Endometrium (tissue), 2 donors: Measurements from ENCODE around the gene PCSK2.
A peak's percentile ranks its signal among the peaks of the same experiment; 100 is the strongest.

Experiments used
- FAIRE-seq: peaks from 2 replicates; lab custom pipeline; 2012; peaks lifted over from hg19 to GRCh38; lab: Jason Lieb, UNC
- donor health status: control.
- donor health status: control.

Gene PCSK2

DNA sequence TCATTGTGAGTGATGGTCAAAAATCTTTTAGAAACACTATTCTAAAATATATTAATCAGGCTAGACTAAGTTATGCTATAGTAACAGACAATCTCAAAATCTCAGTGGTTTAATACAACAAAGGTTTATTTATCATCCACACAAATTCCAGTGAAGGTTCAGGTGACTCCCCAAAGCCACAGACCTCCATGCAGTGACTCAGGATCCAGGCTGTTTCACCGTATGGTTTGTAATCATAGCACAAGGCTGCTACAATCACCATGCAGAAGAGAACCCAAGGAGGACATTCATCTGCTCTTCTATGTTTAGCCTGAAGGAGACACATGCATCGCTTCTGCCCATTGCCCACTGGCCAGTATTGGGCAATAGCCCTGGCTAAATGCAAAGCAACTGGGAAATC is 258.2 kb downstream of the PCSK2 start:
- no peak for FAIRE-seq

DNA sequence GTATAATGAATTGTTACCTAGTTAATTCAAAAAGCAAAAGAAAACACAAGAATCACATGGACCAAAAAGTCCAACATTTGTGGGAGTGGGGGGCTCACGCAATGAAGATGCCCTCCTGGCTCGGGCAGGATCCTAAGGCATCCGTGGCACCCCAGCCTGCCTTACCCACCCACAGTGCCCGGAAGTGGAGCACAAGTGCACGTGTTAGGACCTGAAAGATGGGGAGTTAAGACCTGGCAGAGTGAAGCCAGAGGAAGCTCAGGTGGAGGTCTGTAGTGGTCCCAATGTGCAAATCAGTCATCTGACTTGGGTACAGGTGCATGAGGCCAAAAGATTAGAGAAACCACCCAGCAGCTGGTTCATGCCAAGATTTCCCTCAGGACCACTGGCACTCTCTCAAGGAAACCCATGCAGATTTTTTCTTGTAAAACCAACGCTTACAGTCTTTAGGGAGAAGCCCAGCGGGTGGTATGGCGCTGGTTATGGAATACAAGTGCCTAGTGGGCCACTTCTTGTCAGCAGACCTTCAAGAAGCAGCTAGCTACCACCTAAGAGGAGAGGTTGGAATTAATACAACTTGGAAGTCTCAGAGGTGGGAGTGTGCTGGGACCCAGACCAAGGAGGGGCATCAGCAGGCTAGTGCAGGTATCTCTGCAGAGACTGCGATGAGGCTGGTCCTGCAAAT is 262.2 kb downstream of the PCSK2 start:
- FAIRE-seq = no peak

DNA sequence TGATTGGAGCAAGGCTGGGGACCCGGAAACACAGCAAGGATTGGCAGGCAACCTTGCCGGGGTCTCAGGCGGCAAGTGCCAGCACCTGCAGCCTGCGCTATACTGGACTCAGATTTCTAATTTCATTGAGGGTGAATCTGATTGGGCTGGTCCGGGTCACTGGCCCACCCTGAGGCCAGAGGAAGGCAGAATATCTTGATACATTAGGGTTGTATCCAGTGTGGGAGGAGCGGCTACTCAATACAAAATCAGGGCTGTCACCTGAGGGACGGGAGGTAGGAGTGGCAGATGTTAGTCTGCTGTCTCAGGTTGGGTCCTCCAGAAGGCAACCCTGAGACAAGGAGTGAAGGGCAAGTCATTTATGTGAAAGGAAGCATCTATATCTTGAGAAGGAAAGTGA is 263.7 kb downstream of the PCSK2 start:
- FAIRE-seq = no peak

DNA sequence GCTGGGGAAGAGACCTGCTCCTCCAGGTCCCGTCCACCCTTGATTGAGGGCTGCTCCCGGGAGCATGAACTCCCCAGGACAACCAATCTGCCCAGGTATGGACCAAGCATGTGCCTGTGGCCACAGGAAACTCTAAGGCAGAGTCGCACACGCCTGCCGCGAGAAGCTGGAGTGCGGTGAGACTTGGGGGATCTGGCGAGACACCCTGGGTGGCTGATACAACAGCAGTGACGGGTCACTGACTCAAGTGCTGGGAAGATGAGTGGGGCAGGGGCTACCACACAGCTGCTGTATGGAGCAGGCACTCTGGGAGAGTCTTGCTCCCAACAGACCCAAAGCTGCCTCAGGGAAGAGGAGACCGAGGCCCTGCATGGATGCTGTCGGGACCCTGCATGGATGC is 264.2 kb downstream of the PCSK2 start:
- no peak for FAIRE-seq

DNA sequence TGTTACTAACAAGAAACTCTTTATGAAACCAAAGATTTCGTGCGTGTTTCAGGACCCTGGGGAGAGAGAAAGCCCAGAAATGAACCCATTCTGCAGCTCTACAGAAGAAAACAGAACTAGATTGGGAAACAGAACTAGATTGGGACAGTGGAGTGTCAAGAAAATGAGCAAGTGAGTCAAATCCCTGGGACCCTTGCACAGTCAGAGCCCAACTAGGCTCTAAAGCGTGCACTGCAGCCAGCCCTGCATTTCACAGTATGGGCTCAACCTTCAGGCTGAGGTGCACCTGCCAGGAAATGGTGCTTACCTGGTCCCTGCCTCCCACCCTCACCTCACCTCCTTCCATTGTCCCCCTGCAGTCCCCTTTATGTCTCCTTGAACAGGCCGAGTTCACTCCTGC is 264.6 kb downstream of the PCSK2 start:
- FAIRE-seq = no peak

DNA sequence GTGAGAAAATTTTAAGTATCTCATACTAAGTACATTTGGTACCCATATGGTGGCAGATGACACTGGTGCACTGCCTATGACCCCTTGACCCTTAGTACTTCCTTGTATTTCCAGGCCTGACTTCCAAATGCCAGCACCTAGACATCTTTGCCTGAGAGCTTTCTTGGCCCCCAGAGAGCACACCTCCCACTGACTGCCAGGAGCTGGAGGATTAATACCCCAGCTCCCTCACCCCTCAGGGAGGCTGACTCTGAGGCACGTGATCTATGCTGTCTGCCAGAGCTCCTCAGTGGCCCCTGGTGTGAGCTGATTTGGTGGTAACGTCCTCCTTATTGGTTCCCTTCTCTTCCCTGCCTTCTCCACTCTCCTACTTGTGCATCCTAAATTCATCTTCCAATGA is 266.3 kb downstream of the PCSK2 start:
- no peak for FAIRE-seq

DNA sequence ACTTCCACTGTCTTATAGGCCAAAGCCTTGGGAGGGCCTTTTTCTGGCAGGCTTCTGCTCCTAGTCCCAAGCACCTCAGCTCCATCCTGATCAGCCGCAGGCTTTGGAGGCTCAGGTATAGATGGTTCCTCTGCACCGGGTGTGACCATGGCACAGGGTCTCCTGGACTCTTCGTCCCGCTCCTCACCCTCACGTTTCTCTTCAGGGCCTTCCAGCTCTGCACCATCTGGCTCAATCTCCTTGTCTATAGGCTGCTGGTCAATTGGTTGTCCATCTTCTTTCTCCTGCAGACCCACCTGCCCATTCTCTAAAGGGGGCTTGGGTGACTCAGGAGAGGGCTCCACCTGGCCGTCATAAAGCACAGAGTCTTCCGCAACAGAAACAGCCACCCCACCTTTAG is 267.4 kb downstream of the PCSK2 start:
- no peak for FAIRE-seq

DNA sequence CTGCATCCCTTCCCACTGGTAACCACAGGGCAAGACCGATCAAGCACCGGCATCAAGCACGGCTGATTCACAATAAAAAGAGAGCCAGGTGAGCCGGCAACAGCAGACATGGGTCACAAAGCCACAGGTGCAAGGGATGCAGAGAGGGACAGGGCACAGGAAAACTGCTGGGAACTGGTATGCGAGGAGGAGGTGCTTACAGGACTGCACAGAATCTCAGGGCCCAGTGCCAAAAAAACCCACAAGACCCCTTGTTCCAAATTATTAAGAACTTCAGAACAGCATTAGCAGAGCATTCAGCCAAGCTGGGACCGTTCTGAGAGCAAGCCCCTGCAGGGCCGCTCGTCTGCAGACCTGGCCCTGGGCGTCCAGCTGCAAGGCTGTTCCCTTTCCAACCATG is 269.0 kb downstream of the PCSK2 start:
- no peak for FAIRE-seq

DNA sequence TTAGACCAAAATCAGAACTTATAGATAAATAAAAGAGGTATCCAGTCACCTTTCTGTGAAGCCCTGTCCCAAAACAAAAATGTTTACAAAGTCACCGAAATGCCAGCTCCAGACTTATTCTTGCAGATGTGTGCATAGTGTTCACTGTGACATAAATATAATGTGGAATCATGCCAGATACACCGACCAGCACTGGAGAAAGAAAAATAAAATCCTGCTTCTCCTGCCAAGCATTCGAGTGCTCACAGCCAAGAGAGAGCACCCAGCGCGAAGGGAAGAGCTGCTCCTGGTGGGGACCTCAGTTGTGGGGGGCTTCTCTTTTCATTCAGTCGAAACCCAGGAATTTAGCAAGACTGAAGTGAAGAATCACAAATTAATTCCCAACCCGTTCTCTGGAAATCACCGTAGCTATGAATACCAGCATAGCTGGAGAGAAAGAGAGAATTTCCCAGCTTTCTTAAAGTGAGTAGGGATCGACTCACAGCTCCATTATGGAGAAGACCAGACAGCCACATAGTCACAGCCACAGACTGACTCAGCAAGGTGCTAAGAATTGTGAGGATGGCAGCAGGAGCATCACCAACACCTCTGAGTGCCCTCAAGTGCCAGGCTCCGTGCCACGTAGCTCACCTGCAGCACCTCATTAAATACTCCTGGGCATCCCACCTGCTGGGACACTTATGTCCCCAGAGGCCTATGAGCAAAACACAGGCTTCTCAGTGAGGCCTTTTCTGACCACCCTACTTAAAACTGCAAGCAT is 271.2 kb downstream of the PCSK2 start:
- FAIRE-seq = no peak

DNA sequence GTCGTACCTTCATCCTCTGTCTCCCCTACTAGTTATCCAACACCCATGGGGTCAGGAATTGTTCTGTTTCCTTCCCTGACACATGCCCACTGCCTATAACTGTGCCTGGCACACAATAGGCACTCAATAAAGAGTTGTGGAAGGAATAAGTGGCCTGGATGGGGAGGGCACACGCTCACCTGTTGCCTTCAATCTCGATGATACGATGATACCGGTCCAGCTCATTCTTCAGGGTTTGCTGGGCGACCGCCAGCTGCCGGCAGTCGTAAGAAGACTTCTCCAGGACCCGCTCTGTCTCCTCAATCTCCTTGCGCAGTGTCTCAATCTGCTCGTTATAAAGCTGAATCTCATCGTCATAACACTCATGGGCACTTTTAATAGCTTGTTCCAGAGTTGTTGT is 271.8 kb downstream of the PCSK2 start:
- no peak for FAIRE-seq

DNA sequence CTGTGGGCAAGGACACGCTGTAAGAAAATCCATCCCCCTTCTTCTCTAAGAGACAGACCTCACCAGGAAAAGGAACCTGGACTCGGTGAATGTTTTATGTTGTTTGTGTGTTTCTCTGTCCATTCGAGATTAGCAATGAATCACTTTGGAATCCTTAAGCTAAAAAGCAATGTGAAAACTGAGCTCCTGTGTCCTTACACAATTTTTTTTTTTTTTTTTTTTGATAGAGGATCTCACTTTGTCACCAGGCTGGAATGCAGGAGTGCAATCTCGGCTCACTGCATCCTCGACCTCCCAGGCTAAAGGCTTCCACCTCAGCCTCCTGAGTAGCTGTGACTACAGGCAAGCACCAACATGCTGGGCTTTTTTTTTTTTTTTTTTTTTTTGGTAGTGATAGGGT is 272.2 kb downstream of the PCSK2 start:
- no peak for FAIRE-seq

DNA sequence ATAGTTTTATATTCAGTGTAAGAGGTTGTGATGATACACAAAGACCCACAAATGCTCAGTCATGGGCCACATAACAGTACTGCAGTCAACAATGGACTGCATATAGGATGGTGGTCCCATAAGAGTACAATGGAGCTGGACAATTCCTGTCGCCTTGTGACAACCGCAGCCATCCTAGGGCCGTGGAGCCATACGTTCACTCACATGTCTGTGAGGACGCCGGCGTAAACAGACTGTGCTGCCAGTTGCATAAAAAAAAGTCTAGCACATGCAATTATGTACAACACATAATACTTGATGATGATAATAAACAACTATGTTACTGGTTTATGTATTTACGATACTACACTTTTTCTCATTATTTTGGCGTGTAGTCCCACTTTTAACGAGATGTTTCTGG is 273.4 kb downstream of the PCSK2 start:
- FAIRE-seq = no peak

DNA sequence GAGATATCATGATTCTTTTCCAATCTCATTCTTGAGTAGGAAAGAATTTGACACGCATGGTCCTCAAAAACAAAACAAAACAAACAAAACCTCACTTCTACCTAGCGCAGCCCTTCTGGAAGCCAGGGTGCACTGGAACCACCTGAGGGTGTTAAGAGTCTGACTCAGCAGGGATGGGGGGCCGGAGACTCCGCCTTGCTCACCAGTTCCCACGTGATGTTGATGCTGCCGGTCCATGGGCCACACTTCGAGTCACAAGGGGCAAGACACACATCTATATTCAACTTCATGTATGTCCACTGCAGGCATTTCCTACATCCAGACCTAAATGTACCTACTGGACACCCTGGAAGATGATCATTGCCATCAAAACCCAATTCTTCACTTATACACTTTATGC is 274.0 kb downstream of the PCSK2 start:
- FAIRE-seq = no peak

DNA sequence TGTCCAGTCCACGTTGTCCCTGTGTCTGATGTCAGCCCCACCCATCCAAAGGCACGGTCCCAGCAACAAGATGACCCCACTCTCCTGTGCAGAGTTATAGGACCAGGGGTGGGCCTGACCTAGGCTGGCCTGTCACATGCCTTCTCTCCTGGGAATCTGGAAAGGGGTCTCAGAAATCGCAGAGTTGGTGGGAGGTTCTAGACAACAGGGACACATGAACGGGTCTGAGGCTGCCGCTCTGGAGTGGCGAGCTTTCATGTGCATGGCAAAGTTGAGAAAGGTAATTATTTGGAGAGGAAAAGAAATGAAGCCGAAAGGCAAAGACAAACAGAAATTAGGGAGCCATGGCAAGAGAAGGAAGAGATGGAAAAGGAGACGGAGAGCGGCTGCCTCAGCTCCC is 274.9 kb downstream of the PCSK2 start:
- no peak for FAIRE-seq

DNA sequence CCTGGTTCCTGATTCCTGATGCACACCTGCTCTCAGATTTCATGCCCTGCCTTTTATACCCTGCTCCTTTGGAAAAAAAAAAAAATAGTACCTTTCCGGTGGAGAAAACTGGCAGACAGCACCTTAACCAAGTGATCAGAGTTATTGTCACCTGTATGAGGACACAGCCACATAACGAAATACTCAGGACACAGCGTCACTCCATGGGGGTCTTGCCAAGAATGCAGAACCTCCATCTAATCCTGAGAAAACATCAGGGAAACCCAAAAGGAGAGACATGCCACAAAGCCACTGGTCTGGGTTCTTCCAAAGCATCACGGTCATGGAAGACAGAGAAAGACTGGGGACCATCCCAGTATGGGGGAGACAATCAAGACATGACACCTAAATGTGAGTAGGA is 275.3 kb downstream of the PCSK2 start:
- no peak for FAIRE-seq

DNA sequence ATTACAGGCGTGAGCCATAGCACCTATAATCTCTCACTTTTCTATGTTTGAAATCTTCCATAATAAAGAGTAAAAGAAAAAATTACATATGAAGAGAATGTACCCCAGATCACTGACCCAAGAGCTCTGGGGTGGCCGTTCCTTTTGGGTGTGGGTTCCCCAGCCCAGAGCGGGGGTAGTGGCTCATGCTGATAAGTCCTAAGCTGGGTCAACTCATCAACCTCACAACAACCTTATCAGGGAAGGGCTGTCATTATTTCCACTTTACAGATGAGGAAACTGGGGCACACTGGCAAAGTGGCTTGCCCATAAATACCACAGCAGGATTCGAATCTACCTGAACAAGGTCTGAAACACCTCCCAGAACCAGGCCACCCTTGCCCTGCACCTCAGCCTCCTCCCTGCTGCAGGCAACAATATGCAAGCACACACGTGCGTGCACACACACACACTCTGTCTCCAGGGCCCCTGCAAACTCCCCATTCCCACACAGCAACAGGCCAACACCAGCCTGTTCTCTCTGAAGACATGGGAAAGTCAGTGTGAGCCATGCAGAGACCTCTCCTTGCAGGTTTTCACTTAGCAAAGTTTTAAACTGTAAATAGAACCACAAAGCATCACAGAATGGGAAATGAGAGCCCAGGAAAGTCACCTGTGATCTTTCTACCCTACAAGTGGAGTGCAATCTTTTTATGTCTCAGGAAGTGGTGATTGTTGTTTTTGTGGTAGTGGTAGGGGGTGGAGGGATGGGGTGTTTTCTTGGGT is 276.6 kb downstream of the PCSK2 start:
- no peak for FAIRE-seq

DNA sequence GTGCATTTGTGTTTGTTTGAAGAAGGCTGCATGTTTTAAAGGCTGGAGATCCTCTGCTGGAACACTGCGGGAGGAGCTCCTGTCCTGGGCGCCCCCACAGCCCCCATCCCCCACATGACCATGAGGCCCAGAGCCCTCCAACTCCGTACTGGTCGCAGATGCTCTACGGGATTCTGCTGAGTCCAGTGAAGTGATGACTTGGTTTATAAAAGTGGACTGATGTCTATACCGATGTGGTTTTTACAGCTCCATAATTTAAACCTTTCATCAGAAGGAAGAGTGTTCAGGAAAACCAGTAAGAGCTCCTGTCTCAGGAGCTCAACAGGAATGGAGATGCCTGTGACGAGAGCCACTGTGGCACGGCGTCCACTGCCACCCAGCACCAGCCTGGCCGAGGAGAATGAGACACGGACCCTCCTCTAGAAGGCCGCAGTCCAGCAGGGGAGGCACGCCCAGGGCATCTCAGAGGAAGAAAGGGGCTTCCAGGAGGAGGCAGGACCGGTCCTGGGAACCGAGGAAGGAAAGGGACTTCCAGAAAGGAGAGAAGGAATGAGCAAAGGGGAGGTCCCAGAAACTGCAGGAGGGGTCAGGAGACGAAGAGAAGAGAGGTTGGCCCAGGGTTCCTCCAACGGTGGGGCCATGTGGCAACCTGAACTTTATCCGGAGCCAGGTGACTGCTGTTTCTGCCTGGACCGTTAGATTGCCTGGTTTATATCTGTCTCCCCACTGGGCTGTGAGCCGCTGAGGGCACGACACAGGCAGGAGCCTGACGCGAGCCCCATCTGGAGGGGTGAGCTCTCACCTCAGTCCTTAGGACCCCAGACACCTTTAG is 277.4 kb downstream of the PCSK2 start:
- FAIRE-seq = no peak

DNA sequence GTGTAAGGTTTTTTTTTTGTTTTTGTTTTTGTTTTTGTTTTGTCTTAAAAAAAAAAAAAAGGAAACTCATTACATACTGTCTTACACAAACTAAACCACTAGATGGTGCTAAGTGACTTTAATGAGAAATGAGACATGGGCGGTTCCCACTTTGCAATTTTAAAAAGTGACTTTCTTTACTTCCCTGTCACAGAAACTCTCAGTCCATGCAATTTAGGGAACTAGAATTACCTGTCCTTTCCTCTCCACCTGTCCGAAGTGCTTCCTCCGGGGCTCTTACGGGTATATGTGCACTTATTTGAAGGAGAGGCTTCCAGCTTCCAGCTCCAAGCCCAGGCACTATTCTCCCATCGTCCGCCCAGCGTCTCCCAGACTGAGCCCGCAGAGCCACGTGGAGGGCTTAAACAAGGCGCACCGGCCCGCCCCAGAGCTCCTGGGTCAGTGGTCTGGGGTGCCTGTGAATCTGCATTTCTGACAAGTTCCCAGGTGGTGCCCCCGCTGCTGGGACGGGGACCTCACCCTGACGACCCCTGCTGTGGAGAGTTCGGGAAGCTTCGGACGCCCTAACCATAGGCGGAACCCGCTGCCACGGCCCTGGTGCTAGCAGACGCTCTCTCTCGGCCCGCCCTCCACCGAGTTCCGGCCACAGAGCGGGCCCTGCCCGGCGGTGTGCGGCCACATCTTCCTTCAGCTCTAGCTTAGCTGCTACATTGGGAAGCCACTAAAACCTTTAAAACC is 278.2 kb downstream of the PCSK2 start:
- peak; percentile 93 for FAIRE-seq

DNA sequence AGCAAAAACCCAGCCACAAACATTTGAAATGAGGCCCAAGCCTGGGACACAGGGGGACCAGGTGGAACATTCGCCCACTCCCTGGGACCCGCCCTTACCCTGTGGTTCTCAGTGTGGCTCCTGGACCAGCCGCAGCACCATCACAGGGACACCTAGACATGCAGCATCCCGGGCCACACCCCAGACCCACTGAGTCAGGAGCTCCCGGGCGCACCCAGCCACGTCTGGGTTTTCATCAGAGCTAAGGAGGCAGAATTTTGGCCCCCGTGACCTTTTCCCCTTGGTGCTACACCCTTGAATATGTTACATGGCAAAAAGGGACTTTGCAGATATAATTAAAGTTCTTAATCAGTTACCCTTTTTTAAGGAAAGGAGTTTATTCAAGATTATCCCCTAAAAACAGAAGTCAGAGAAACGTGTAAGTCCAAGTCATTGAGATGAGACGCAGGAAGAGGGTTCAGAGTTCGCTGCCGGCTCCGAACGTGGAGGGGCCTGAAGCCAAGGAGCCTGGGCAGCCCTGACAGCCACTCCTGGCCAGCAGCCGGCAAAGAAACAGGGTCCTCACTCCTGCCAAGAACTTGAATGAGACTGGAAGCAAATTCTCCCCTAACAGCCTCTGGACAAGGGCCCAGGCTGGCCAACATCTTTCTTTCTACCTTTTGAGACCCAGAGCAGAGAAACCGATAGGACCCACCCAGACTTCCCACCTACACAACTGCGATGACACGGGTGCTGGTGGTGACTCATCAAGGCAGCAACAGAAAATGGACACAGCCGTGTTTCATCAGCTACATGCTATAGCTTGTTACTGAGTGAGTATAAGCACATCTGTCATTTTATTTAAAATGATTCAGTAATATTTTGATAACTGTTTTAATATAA is 279.0 kb downstream of the PCSK2 start:
- FAIRE-seq = no peak

DNA sequence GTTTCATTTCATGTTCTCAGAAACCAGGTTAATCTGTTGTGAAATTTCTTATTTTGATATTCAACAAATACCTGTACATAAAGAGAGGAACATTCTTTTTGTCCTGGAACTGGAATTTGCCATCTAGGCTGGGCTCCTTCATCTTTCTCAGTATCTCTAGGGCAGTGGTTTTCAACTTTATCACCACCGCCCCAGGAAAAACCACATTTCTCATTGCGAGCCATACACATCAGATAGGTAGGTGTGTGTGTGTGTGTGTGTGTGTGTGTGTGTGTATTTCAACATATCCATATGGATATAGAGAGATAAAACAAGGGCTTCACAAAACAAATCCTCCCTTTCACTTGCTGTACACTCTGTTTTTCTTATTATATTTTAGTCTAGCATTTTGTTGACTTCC is 280.2 kb downstream of the PCSK2 start:
- no peak for FAIRE-seq

DNA sequence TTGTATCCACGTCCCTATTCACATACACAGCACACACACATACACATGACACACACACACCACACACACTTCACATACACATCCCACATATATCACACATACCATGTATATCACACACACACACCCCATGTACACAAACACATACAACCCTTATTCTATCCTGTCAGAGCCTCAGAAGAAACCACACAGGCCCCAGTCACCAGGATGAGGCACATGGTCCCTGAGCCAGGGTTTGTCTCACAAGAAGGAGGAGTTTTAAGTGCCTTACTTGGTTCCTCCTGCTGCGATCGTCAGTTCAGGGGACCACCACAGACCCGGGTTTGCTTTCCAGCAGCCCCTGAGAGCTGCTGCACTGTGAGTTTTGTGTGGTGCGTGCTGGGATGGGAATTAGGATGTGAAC is 280.7 kb downstream of the PCSK2 start:
- no peak for FAIRE-seq
